Spleen (tissue), 11 donors: ENCODE data around the gene DHDH. TPM values are rescaled to one million over a fixed set of nuclear protein-coding genes. Genes with fewer than 3 reads are reported as not detected.

ENCODE experiments used
- DNase-seq: peaks from one replicate; pipeline ENCODE4 v3.0.0-alpha.2; 2020
- H3K27ac ChIP-seq, 8 donors: fragments of 200-600 bp; sonication (generic) in 7 of 8; 1 replicate in 4 of 8; 2 replicates in 4 of 8; pipeline versions ENCODE4 v1.5.0 to v1.8.0; 2016 to 2021; ENCODE audit warnings: inconsistent platforms in 4 of 8, mild to moderate bottlenecking in 4 of 8, moderate library complexity in 1 of 8
- H3K27me3 ChIP-seq, 7 donors: fragments of 200-600 bp; sonication (generic) in 6 of 7; replicated peaks in 1 of 7; 1 replicate in 4 of 7; 2 replicates in 3 of 7; pipeline versions ENCODE4 v1.5.0 to v1.8.0; 2016 to 2021; ENCODE audit warnings: inconsistent platforms in 3 of 7, mild to moderate bottlenecking in 1 of 7
- H3K36me3 ChIP-seq, 6 donors: fragments of 200-600 bp; sonication (generic) in 5 of 6; 1 replicate in 4 of 6; 2 replicates in 2 of 6; pipeline versions ENCODE4 v1.5.0 to v1.8.0; 2016 to 2021; ENCODE audit warnings: inconsistent platforms in 2 of 6
- H3K4me1 ChIP-seq, 6 donors: fragments of 200-600 bp; sonication (generic) in 5 of 6; 1 replicate in 3 of 6; 2 replicates in 3 of 6; pipeline versions ENCODE4 v1.5.0 to v1.8.0; 2016 to 2021; ENCODE audit warnings: inconsistent platforms in 3 of 6
- H3K4me3 ChIP-seq, 8 donors: fragments of 200-600 bp; sonication (generic) in 7 of 8; 1 replicate in 4 of 8; 2 replicates in 4 of 8; pipeline versions ENCODE4 v1.5.0 to v1.8.0; 2016 to 2021; ENCODE audit warnings: inconsistent platforms in 4 of 8, mild to moderate bottlenecking in 4 of 8, moderate library complexity in 2 of 8
- H3K9me3 ChIP-seq, 8 donors: fragments of 200-600 bp; sonication (generic) in 7 of 8; 1 replicate in 4 of 8; 2 replicates in 4 of 8; pipeline versions ENCODE4 v1.5.0 to v1.8.0; 2016 to 2021; ENCODE audit warnings: inconsistent platforms in 4 of 8
- CTCF ChIP-seq, 11 experiments: fragments of 200-600 bp in 7 of 11; fragments of 450-650 bp in 4 of 11; sonication (generic) in 4 of 11; IDR thresholded peaks in 8 of 11; conservative IDR thresholded peaks in 3 of 11; 1 replicate in 7 of 11; 2 replicates in 4 of 11; pipeline versions ENCODE4 v1.4.0 to v1.8.0; 2016 to 2021; ENCODE audit warnings: antibody characterized with exemption in 11 of 11, inconsistent platforms in 4 of 11, mild to moderate bottlenecking in 1 of 11
- POLR2A ChIP-seq, 3 donors: fragments of 450-650 bp; IDR thresholded peaks; one replicate each; pipeline ENCODE4 v1.5.1; 2017; ENCODE audit warnings: antibody characterized with exemption in 3 of 3, mild to moderate bottlenecking in 1 of 3
- POLR2AphosphoS5 ChIP-seq, 3 donors: sonication (generic); formaldehyde crosslinking; IDR thresholded peaks; one replicate each; pipeline ENCODE4 v1.5.1; 2017; ENCODE audit warnings: antibody characterized with exemption in 3 of 3
- WGBS, 5 donors: extraction: QIAGEN DNeasy Blood & Tissue Kit in 3 of 5; methylation state at CpG; one replicate each; pipeline versions ENCODE4 v1.1.5 to v1.1.7; 2013 to 2018; 5-methylcytosine and 5-hydroxymethylcytosine counted together
- intact Hi-C: fragments of 100-400 bp; cut with DNase I; formaldehyde crosslinking; loops from one replicate; pipeline ENCODE4 v1.15.0; 2023; ENCODE audit warnings: low total_unique reads
- polyA plus RNA-seq, 3 donors: library from polyadenylated mRNA; stranded (reverse); fragments of 200-250 nt; gene quantifications; one replicate each; pipeline ENCODE4 v1.2.1, GENCODE V29; 2013
- total RNA-seq, 7 donors: library from RNA; depleted of rRNA in 3 of 7; stranded (reverse); fragments of >200 nt in 3 of 7; fragmentation: NEBNext Ultra II Directional in 4 of 7; extraction: Animal tissue kit (Norgen Biotek cat#: 25700) in 4 of 7; gene quantifications; one replicate each; pipeline versions ENCODE4 v1.1.0 to v1.2.1, GENCODE V29; 2016 to 2021
- donor health status: healthy with polysubstance abuse.
- donor health status: DM: no; HTN: no; CAD: no; lungs with moderate emphysema.
- donor health status: DM: no; HTN: no; CAD: no.
- donor health status: Bipolar disorder and iron deficiency.
- donor health status: healthy.
- donor health status: DM: no; HTN: no; CAD: no.
- donor health status: DM: yes; HTN: yes; CAD: no.

The DHDH gene
- total and polyA plus RNA-seq, 10 donors = 0.51 to 4.5 (median 2.1) TPM; not detected in 1

- intact Hi-C loops = no loop called here
- no peaks in the 10 kb centered on the region for H3K9me3 ChIP-seq
- peak overlapping the region in 3 of 8 donors; percentile 6 to 79 (median 77) for H3K27ac ChIP-seq
- TF ChIP-seq POLR2AphosphoS5 (IDR thresholded peaks at IDR 0.05) (no peak), POLR2A (IDR thresholded peaks at IDR 0.05) (no peak), CTCF (IDR thresholded peaks at IDR 0.05 in 8 of 11, conservative IDR thresholded peaks at IDR 0.05 in 3 of 11) (no peak)
- 87 to 100% (median 96%) methylated on average over 2 of the region's 2 CpGs for WGBS, 5 donors
- DNase-seq = no peak
- H3K36me3 ChIP-seq = peaks cover 0 to 100% (median 88%) of the 10 kb centered on the region in 6 donors
- H3K4me3 ChIP-seq = no peak overlapping the region
- no peaks in the 10 kb centered on the region for H3K27me3 ChIP-seq
- peaks cover 0 to 36% (median 18%) of the 10 kb centered on the region in 6 donors for H3K4me1 ChIP-seq
Observed at GRCh38 chr19:48910803-48911202, 22.7 kb upstream of the DHDH start.

GRCh38 chr19:48913114-48913889 lies 20.2 kb upstream of the DHDH start:
- Histone ChIP-seq H3K27me3 (no peaks in the 10 kb centered on the region), H3K36me3 (peaks cover 2 to 100% (median 86%) of the 10 kb centered on the region in 6 donors), H3K4me1 (peaks cover 0 to 20% (median 12%) of the 10 kb centered on the region in 6 donors), H3K27ac (no peak overlapping the region), H3K9me3 (no peaks in the 10 kb centered on the region), H3K4me3 (no peak overlapping the region)
- WGBS, 5 donors = 91 to 96% (median 94%) methylated on average over 9 of the region's 9 CpGs
- no peak for DNase-seq
- intact Hi-C loops = no loop called here
- TF ChIP-seq POLR2AphosphoS5 (IDR thresholded peaks at IDR 0.05) = no peak
- no peak for TF ChIP-seq CTCF (IDR thresholded peaks at IDR 0.05 in 8 of 11, conservative IDR thresholded peaks at IDR 0.05 in 3 of 11)
- no peak for TF ChIP-seq POLR2A (IDR thresholded peaks at IDR 0.05)

- no peak for TF ChIP-seq CTCF (IDR thresholded peaks at IDR 0.05 in 8 of 11, conservative IDR thresholded peaks at IDR 0.05 in 3 of 11)
- no peak for TF ChIP-seq POLR2A (IDR thresholded peaks at IDR 0.05)
- no peak for TF ChIP-seq POLR2AphosphoS5 (IDR thresholded peaks at IDR 0.05)
- no peak for DNase-seq
- 91 to 98% (median 96%) methylated on average over 8 of the region's 8 CpGs for whole genome bisulfite sequencing, 5 donors
- Histone ChIP-seq H3K4me3 (no peak overlapping the region), H3K27ac (no peak overlapping the region), H3K36me3 (peaks cover 2 to 100% (median 92%) of the 10 kb centered on the region in 6 donors), H3K4me1 (peaks cover 0 to 16% (median 9%) of the 10 kb centered on the region in 6 donors), H3K9me3 (no peaks in the 10 kb centered on the region), H3K27me3 (no peaks in the 10 kb centered on the region)
- intact Hi-C loops = no loop called here
Observed at GRCh38 chr19:48914181-48914580, 19.3 kb upstream of the DHDH start.

- no peaks in the 10 kb centered on the region for H3K27me3 ChIP-seq
- intact Hi-C loops = no loop called here
- H3K9me3 ChIP-seq = no peaks in the 10 kb centered on the region
- no peak overlapping the region for H3K27ac ChIP-seq
- H3K36me3 ChIP-seq = peaks cover 2 to 100% (median 89%) of the 10 kb centered on the region in 6 donors
- peaks cover 0 to 7% (median 0%) of the 10 kb centered on the region in 6 donors for H3K4me1 ChIP-seq
- WGBS, 5 donors = 86 to 92% (median 88%) methylated on average over 8 of the region's 8 CpGs
- DNase-seq = no peak
- H3K4me3 ChIP-seq = no peak overlapping the region
- TF ChIP-seq CTCF (IDR thresholded peaks at IDR 0.05 in 8 of 11, conservative IDR thresholded peaks at IDR 0.05 in 3 of 11) = no peak
- TF ChIP-seq POLR2AphosphoS5 (IDR thresholded peaks at IDR 0.05) = no peak
- TF ChIP-seq POLR2A (IDR thresholded peaks at IDR 0.05) = no peak
Observed at GRCh38 chr19:48915757-48916156, 17.7 kb upstream of the DHDH start.
